KOPT-K1 (cell line): ENCODE measurements around the gene CSPG4.
"Not testable (repeated sequence)": the region's sequence is repeated elsewhere in the genome, so short reads cannot be mapped to it uniquely, and the experiment has no call there.

ENCODE experiments used
- H3K27ac ChIP-seq: fragments of 200-600 bp; sonication (generic); 2 replicates; pipeline ENCODE4 v1.5.1; 2016; ENCODE audit warnings: antibody characterized with exemption, mild to moderate bottlenecking, low read depth, low read length; ENCODE audit not compliant: poor library complexity, severe bottlenecking
- H3K36me3 ChIP-seq: fragments of 200-600 bp; sonication (generic); 2 replicates; pipeline ENCODE4 v1.5.1; 2017; ENCODE audit warnings: antibody characterized with exemption, mild to moderate bottlenecking, low read length, moderate library complexity; ENCODE audit not compliant: insufficient read depth
- H3K9me3 ChIP-seq: fragments of 200-600 bp; sonication (generic); 2 replicates; pipeline ENCODE4 v1.5.1; 2017; ENCODE audit warnings: antibody characterized with exemption, low read length, mild to moderate bottlenecking; ENCODE audit not compliant: insufficient read depth, poor library complexity, severe bottlenecking

Gene CSPG4

GRCh38 chr15:75732809-75733451 is 20.3 kb upstream of the CSPG4 start:
- Histone ChIP-seq H3K9me3 (no peaks in the 10 kb centered on the region), H3K36me3 (no peaks in the 10 kb centered on the region), H3K27ac (no peak overlapping the region)

GRCh38 chr15:75732177-75732808 is 19.6 kb upstream of the CSPG4 start:
- Histone ChIP-seq H3K27ac (no peak overlapping the region), H3K36me3 (no peaks in the 10 kb centered on the region)

GRCh38 chr15:75731248-75732151 is 18.9 kb upstream of the CSPG4 start:
- H3K36me3 ChIP-seq: no peaks in the 10 kb centered on the region
- no peaks in the 10 kb centered on the region for H3K9me3 ChIP-seq
- H3K27ac ChIP-seq: no peak overlapping the region

More at GRCh38 chr15:75732177-75732808, 19.6 kb upstream of the CSPG4 start:
- no peaks in the 10 kb centered on the region for H3K9me3 ChIP-seq

- H3K36me3 ChIP-seq, H3K9me3 ChIP-seq, H3K27ac ChIP-seq: not testable (repeated sequence)
Observed at GRCh38 chr15:75730376-75731247, 18.0 kb upstream of the CSPG4 start.

GRCh38 chr15:75729326-75730069 is 16.9 kb upstream of the CSPG4 start:
- no peaks in the 10 kb centered on the region for H3K36me3 ChIP-seq
- no peak overlapping the region for H3K27ac ChIP-seq
- no peaks in the 10 kb centered on the region for H3K9me3 ChIP-seq

GRCh38 chr15:75727851-75728715 is 15.4 kb upstream of the CSPG4 start:
- H3K27ac ChIP-seq: no peak overlapping the region
- H3K36me3 ChIP-seq: no peaks in the 10 kb centered on the region
- no peaks in the 10 kb centered on the region for H3K9me3 ChIP-seq

GRCh38 chr15:75727031-75727531 is 14.4 kb upstream of the CSPG4 start:
- H3K27ac ChIP-seq: no peak overlapping the region
- H3K9me3 ChIP-seq: no peaks in the 10 kb centered on the region
- H3K36me3 ChIP-seq: no peaks in the 10 kb centered on the region

GRCh38 chr15:75725719-75726607 is 13.3 kb upstream of the CSPG4 start:
- no peaks in the 10 kb centered on the region for H3K36me3 ChIP-seq
- no peaks in the 10 kb centered on the region for H3K9me3 ChIP-seq
- H3K27ac ChIP-seq: no peak overlapping the region

- H3K9me3 ChIP-seq: no peaks in the 10 kb centered on the region
- no peaks in the 10 kb centered on the region for H3K36me3 ChIP-seq
- H3K27ac ChIP-seq: no peak overlapping the region
Observed at GRCh38 chr15:75725006-75725718, 12.5 kb upstream of the CSPG4 start.

- Histone ChIP-seq H3K9me3 (no peaks in the 10 kb centered on the region), H3K27ac (no peak overlapping the region), H3K36me3 (no peaks in the 10 kb centered on the region)
Observed at GRCh38 chr15:75723847-75724660, 11.4 kb upstream of the CSPG4 start.

GRCh38 chr15:75723171-75723846 is 10.7 kb upstream of the CSPG4 start:
- no peaks in the 10 kb centered on the region for H3K36me3 ChIP-seq
- H3K9me3 ChIP-seq: no peaks in the 10 kb centered on the region
- no peak overlapping the region for H3K27ac ChIP-seq
